HepG2 (cell line): ENCODE results near the gene LYRM4.

Experiments used
- CEBPB ChIP-seq: IDR thresholded peaks from 2 replicates; pipeline ENCODE4 v1.6.1; 2011; ENCODE audit warnings: low read depth, low read length, improper control_type of control experiment, borderline replicate concordance
- MAFK ChIP-seq, 2 experiments: IDR thresholded peaks in 1 of 2; conservative IDR thresholded peaks in 1 of 2; 2 replicates each; pipeline ENCODE4 v1.6.1; 2011; ENCODE audit warnings: improper control_type of control experiment in 2 of 2, low read length in 2 of 2
- POLR2AphosphoS5 ChIP-seq: IDR thresholded peaks from 2 replicates; pipeline ENCODE4 v1.6.1; 2012; ENCODE audit warnings: low read depth, low read length
- TCF12 ChIP-seq, 2 experiments: fragments of 450-650 bp in 1 of 2; sonication (generic) in 1 of 2; formaldehyde crosslinking in 1 of 2; IDR thresholded peaks; 2 replicates each; pipeline versions ENCODE4 v1.6.1 to v1.8.0; 2017 to 2022; ENCODE audit warnings: antibody characterized with exemption in 1 of 2, mild to moderate bottlenecking in 1 of 2, missing genetic modification reagents in 1 of 2, moderate library complexity in 1 of 2
- TF ChIP-seq, protein P1 (sequence below): IDR thresholded peaks from 2 replicates; pipeline ENCODE4 v1.6.1; 2012; ENCODE audit warnings: inconsistent platforms

DNA sequence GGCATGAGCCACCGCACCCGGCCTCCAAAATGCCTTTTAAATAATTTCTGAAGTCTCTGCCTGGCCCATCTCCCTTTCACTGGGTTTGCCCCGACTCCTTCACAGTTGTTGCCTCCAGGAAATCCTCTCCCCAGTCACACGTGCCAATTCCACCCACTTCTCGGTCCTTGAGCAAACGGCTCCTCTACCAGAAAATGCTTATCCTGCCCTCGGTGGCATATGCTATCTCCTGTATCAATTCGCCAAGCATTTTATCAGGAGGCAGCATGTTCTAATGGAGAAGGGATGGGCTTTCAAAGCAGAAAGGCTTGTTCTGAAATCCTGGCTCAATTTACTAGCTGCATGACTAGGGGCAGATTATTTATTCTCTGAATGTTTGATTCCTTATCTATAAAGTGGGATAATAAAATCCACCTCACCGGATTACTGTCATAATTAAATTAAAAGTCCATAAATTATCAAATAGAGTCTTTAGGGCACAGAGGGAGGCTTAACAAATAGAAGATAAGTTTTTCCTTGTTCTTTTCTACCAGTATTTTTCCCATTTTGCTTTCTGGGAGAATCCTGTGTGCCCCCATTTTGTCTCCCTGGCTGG is 109.3 kb downstream of the LYRM4 start:
- TF ChIP-seq TCF12 (IDR thresholded peaks at IDR 0.05) (no peak), TCF12 (CRISPR knock-in tag; IDR thresholded peaks at IDR 0.05) (no peak), MAFK (conservative IDR thresholded peaks at IDR 0.05 in 1 of 2, IDR thresholded peaks at IDR 0.05 in 1 of 2; ENCODE audit: low read length in 2 of 2) (no peak), CEBPB (no peak), POLR2AphosphoS5 (no peak)
- TF ChIP-seq, protein P1, sequence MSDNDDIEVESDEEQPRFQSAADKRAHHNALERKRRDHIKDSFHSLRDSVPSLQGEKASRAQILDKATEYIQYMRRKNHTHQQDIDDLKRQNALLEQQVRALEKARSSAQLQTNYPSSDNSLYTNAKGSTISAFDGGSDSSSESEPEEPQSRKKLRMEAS = no peak
